Right ventricle myocardium superior (tissue), 1 donor: ENCODE results near the gene SUMO1. TPM values are rescaled to one million over a fixed set of nuclear protein-coding genes. Genes with fewer than 3 reads are reported as not detected.

Experiments used
- ATAC-seq: fragments of 200-7000 bp; cut with Tn5 transposase; one replicate; pipeline ENCODE4 v1.9.1; 2020; ENCODE audit warnings: mild to moderate bottlenecking; ENCODE audit not compliant: poor library complexity
- DNase-seq: peaks from one replicate; pipeline ENCODE4 v3.0.0-alpha.2; 2020
- intact Hi-C: fragments of 100-400 bp; cut with DNase I; formaldehyde crosslinking; loops from one replicate; pipeline ENCODE4 v1.11.2; 2022
- total RNA-seq: library from RNA; stranded (reverse); fragmentation: NEBNext Ultra II Directional; extraction: Animal tissue kit (Norgen Biotek cat#: 25700); gene quantifications from one replicate; pipeline ENCODE4 v1.2.1, GENCODE V29; 2021
- donor health status: DM: no; HTN: yes; CAD: no; lungs with severe emphysema.

SUMO1 gene
- total RNA-seq, 1 donor from 2014 or later = 64.6 TPM

GRCh38 chr2:202204855-202205254 lies 33.5 kb downstream of the SUMO1 start:
- DNase-seq = no peak
- no peak for ATAC-seq
- intact Hi-C loops = no loop called here

GRCh38 chr2:202203348-202203747 lies 35.0 kb downstream of the SUMO1 start:
- ATAC-seq (no peak), DNase-seq (no peak)
- intact Hi-C loops = no loop called here

- no peak for ATAC-seq
- intact Hi-C loops = no loop called here
- no peak for DNase-seq
Measured at GRCh38 chr2:202201220-202202160, 36.9 kb downstream of the SUMO1 start.

- intact Hi-C loops = no loop called here
- ATAC-seq = no peak
- no peak for DNase-seq
Measured at GRCh38 chr2:202196727-202197126, 41.7 kb downstream of the SUMO1 start.

GRCh38 chr2:202194418-202194817 lies 44.0 kb downstream of the SUMO1 start:
- intact Hi-C loops = no loop called here
- no peak for ATAC-seq
- DNase-seq = no peak

- no peak for ATAC-seq
- intact Hi-C loops = no loop called here
- no peak for DNase-seq
Measured at GRCh38 chr2:202193881-202194353, 44.5 kb downstream of the SUMO1 start.

GRCh38 chr2:202193305-202193704 lies 45.1 kb downstream of the SUMO1 start:
- DNase-seq (no peak), ATAC-seq (no peak)
- intact Hi-C loops = no loop called here

GRCh38 chr2:202187570-202187969 lies 50.8 kb downstream of the SUMO1 start:
- ATAC-seq (no peak), DNase-seq (no peak)
- intact Hi-C loops = no loop called here

- intact Hi-C loops = no loop called here
- ATAC-seq = no peak
- no peak for DNase-seq
Measured at GRCh38 chr2:202186641-202187202, 51.7 kb downstream of the SUMO1 start.

- intact Hi-C loops = no loop called here
- ATAC-seq (no peak), DNase-seq (no peak)
Measured at GRCh38 chr2:202185156-202185555, 53.2 kb downstream of the SUMO1 start.

GRCh38 chr2:202184557-202184956 lies 53.8 kb downstream of the SUMO1 start:
- no peak for ATAC-seq
- intact Hi-C loops = no loop called here
- DNase-seq = no peak

- intact Hi-C loops = loop anchor here (5.0 kb wide), 2 partner anchors 316 to 376 kb away; no protein-coding TSS in a partner anchor
- DNase-seq (no peak), ATAC-seq (peak; percentile 86)
Measured at GRCh38 chr2:202178346-202178958, 59.9 kb downstream of the SUMO1 start.

GRCh38 chr2:202172439-202173211 lies 65.8 kb downstream of the SUMO1 start:
- peak; percentile 18 for ATAC-seq
- intact Hi-C loops = no loop called here

GRCh38 chr2:202171241-202171825 lies 67.1 kb downstream of the SUMO1 start:
- intact Hi-C loops = no loop called here
- DNase-seq (no peak), ATAC-seq (peak; percentile 67)

More at GRCh38 chr2:202172439-202173211, 65.8 kb downstream of the SUMO1 start:
- no peak for DNase-seq

- DNase-seq (no peak), ATAC-seq (no peak)
- intact Hi-C loops = no loop called here
Measured at GRCh38 chr2:202169832-202170424, 68.5 kb downstream of the SUMO1 start.

- ATAC-seq = no peak
- intact Hi-C loops = no loop called here
- no peak for DNase-seq
Measured at GRCh38 chr2:202169131-202169530, 69.3 kb downstream of the SUMO1 start.

GRCh38 chr2:202165945-202166344 lies 72.5 kb downstream of the SUMO1 start:
- DNase-seq (no peak), ATAC-seq (no peak)
- intact Hi-C loops = no loop called here

- no peak for DNase-seq
- ATAC-seq = no peak
- intact Hi-C loops = no loop called here
Measured at GRCh38 chr2:202165208-202165607, 73.2 kb downstream of the SUMO1 start.
